ENCODE measurements around the gene FAM221A. TPM values are rescaled to one million over a fixed set of nuclear protein-coding genes. Genes with fewer than 3 reads are reported as not detected.
"Not testable (repeated sequence)": the region's sequence is repeated elsewhere in the genome, so short reads cannot be mapped to it uniquely, and the experiment has no call there.

The FAM221A gene
- total RNA-seq, 1 donor from 2014 or later: 2.9 TPM

- TF ChIP-seq, protein P1, sequence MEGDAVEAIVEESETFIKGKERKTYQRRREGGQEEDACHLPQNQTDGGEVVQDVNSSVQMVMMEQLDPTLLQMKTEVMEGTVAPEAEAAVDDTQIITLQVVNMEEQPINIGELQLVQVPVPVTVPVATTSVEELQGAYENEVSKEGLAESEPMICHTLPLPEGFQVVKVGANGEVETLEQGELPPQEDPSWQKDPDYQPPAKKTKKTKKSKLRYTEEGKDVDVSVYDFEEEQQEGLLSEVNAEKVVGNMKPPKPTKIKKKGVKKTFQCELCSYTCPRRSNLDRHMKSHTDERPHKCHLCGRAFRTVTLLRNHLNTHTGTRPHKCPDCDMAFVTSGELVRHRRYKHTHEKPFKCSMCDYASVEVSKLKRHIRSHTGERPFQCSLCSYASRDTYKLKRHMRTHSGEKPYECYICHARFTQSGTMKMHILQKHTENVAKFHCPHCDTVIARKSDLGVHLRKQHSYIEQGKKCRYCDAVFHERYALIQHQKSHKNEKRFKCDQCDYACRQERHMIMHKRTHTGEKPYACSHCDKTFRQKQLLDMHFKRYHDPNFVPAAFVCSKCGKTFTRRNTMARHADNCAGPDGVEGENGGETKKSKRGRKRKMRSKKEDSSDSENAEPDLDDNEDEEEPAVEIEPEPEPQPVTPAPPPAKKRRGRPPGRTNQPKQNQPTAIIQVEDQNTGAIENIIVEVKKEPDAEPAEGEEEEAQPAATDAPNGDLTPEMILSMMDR (IDR thresholded peaks at IDR 0.05; ENCODE audit: borderline replicate concordance): no peak
- Histone ChIP-seq H3K27me3 (ENCODE audit: low read depth) (no peaks in the 10 kb centered on the region), H3K4me1 (no peaks in the 10 kb centered on the region), H3K36me3 (no peaks in the 10 kb centered on the region), H3K27ac (replicated peaks) (no peak overlapping the region), H3K9me3 (replicated peaks) (peaks cover 5% of the 10 kb centered on the region), H3K4me3 (no peak overlapping the region)
- no peak for DNase-seq
- intact Hi-C loops (cut with micrococcal nuclease): no loop called here
Measured at GRCh38 chr7:23664122-23664521, 15.9 kb upstream of the FAM221A start.

- no peak for DNase-seq
- Histone ChIP-seq H3K36me3 (no peaks in the 10 kb centered on the region), H3K4me3 (no peak overlapping the region), H3K27ac (replicated peaks) (no peak overlapping the region), H3K27me3 (ENCODE audit: low read depth) (no peaks in the 10 kb centered on the region), H3K9me3 (replicated peaks) (peaks cover 3% of the 10 kb centered on the region), H3K4me1 (no peaks in the 10 kb centered on the region)
- intact Hi-C loops (cut with micrococcal nuclease): no loop called here
- TF ChIP-seq, protein P1 (IDR thresholded peaks at IDR 0.05; ENCODE audit: borderline replicate concordance): no peak
Measured at GRCh38 chr7:23672033-23672432, 8.0 kb upstream of the FAM221A start.

DNA sequence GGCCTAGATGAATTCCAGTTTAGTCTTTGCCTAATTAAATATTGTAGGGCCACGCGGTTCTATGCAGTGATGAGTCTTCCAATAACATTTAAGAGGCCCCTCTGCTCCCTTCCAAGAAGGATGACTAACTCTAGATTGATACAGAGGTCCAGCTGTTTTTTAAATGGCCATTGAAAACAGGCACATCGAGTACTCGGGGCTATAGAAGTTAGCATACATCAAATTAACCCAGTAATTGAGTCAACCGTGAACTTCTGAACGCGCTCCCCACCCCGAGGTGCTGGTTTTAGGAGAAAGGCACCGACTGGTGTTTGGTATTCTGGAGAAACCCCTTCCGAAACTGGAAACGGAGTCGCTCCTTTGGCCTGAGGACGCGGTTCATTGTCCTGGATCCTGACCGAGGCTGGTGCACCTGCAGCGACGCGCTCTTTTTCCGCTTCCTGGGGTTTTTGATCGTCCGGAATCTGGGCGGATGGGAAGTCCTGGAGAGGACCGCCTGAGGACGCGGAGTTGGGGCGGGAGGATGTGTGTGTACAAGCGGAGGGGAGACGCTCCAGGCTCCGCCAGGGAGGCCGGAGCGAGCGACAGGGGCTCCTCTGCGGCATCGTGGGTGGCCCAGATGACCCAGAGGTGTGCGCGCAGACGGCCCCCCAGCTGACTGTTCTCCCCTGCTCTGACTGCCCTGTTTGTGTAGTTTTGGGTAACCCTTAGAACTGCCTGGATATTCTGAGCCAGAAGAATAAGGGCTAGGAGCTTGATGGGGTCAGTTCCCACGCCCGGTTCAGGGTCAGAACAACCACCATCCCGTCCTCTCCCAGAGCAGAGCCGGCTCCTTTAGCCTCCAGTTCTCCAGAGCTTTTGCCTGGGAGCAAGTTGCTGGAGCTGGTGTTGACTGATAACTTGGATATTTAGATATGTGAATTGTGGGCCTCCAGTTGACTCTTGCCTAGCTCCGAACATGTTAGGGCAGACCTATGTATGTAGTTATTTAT, 711 bp downstream of the FAM221A start:
- intact Hi-C loops (cut with micrococcal nuclease): no loop called here
- no peaks in the 10 kb centered on the region for H3K9me3 ChIP-seq (replicated peaks)
- no peaks in the 10 kb centered on the region for H3K27me3 ChIP-seq (ENCODE audit: low read depth)
- peak; percentile 60 for DNase-seq
- H3K4me3 ChIP-seq: peak overlapping the region; percentile 94
- peak overlapping the region; percentile 90 for H3K27ac ChIP-seq (replicated peaks)
- H3K4me1 ChIP-seq: peaks cover 26% of the 10 kb centered on the region
- TF ChIP-seq, protein P1 (IDR thresholded peaks at IDR 0.05; ENCODE audit: borderline replicate concordance): no peak
- H3K36me3 ChIP-seq: peaks cover 10% of the 10 kb centered on the region

GRCh38 chr7:23684041-23684440, 4.0 kb downstream of the FAM221A start:
- H3K4me3 ChIP-seq; H3K27me3 ChIP-seq (ENCODE audit: low read depth); DNase-seq; H3K9me3 ChIP-seq (replicated peaks); intact Hi-C loops (cut with micrococcal nuclease); H3K27ac ChIP-seq (replicated peaks): not testable (repeated sequence)
- Histone ChIP-seq H3K4me1 (peaks cover 38% of the 10 kb centered on the region), H3K36me3 (peaks cover 18% of the 10 kb centered on the region)

DNA sequence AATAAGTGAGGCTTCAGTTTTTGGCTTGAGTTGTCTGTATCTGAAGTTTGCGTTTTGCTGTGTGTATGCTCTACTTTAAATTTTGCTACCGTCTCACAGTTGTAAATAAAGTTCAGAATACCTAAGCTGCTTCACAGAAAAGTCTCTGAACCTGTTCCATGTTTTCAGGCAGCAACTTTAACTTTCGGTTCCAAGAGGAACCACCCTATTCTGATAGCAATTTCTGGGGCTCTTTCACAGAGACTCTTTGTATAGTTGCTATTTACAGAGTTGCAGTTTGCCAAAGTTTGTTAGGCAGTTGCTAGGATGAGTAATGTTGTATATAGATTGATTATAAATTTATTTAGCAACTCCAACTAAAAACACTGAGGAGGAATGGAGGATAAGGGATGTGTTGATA, 5.7 kb downstream of the FAM221A start:
- Histone ChIP-seq H3K27me3 (ENCODE audit: low read depth) (no peaks in the 10 kb centered on the region), H3K4me3 (no peak overlapping the region), H3K27ac (replicated peaks) (peak overlapping the region; percentile 29), H3K9me3 (replicated peaks) (no peaks in the 10 kb centered on the region), H3K4me1 (peaks cover 26% of the 10 kb centered on the region), H3K36me3 (peaks cover 31% of the 10 kb centered on the region)
- TF ChIP-seq, protein P1 (IDR thresholded peaks at IDR 0.05; ENCODE audit: borderline replicate concordance): no peak
- intact Hi-C loops (cut with micrococcal nuclease): no loop called here
- no peak for DNase-seq

DNA sequence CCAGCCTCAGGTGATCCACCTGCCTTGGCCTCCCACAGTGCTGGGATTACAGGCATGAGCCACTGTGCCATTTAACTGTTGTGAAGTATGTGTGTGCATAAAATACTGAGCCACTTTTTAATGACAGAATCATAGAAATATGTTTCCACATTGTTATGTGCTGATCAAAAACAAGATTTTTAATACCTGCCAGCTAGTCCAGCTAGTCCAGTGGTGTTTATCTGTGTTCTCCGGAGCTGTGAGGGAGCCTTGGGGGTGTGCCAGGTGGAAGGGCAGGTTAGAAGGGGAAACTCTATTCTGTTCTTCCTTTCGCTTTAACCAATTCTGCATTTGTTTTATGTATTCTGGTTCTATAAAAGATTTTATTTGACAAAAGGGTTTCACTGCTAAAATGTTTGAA, 7.0 kb downstream of the FAM221A start:
- Histone ChIP-seq H3K27me3 (ENCODE audit: low read depth) (no peaks in the 10 kb centered on the region), H3K36me3 (peaks cover 44% of the 10 kb centered on the region), H3K27ac (replicated peaks) (no peak overlapping the region), H3K4me3 (no peak overlapping the region), H3K4me1 (peaks cover 18% of the 10 kb centered on the region), H3K9me3 (replicated peaks) (no peaks in the 10 kb centered on the region)
- intact Hi-C loops (cut with micrococcal nuclease): no loop called here
- DNase-seq: no peak
- TF ChIP-seq, protein P1 (IDR thresholded peaks at IDR 0.05; ENCODE audit: borderline replicate concordance): no peak
